KMS-11 (cell line): Measurements from ENCODE around the gene ARL5C.

Experiments
- H2AFZ ChIP-seq: fragments of 200-600 bp; sonication (generic); 2 replicates; pipeline ENCODE4 v1.6.1; 2016; ENCODE audit warnings: antibody characterized with exemption, mixed run types, low read depth
- H3K27ac ChIP-seq: fragments of 200-600 bp; sonication (generic); 2 replicates; pipeline ENCODE4 v1.6.1; 2016; ENCODE audit warnings: mild to moderate bottlenecking, mixed run types
- H3K27me3 ChIP-seq: fragments of 200-600 bp; sonication (generic); 2 replicates; pipeline ENCODE4 v1.6.1; 2017; ENCODE audit warnings: mild to moderate bottlenecking, low read depth, mixed run types, moderate library complexity; ENCODE audit not compliant: insufficient read depth
- H3K36me3 ChIP-seq: fragments of 200-600 bp; sonication (generic); 2 replicates; pipeline ENCODE4 v1.6.1; 2017; ENCODE audit warnings: mild to moderate bottlenecking, mixed run types; ENCODE audit not compliant: insufficient read depth
- H3K4me1 ChIP-seq: fragments of 200-600 bp; sonication (generic); 2 replicates; pipeline ENCODE4 v1.6.1; 2016; ENCODE audit warnings: mild to moderate bottlenecking, low read depth, mixed run types; ENCODE audit not compliant: poor library complexity, severe bottlenecking
- H3K4me2 ChIP-seq: fragments of 200-600 bp; sonication (generic); 2 replicates; pipeline ENCODE4 v1.7.0; 2016; ENCODE audit warnings: mild to moderate bottlenecking, mixed run types
- H3K4me3 ChIP-seq: fragments of 200-600 bp; sonication (generic); IDR thresholded peaks from 2 replicates; pipeline ENCODE4 v1.6.1; 2017; ENCODE audit warnings: low read depth, low read length, mixed read lengths; ENCODE audit not compliant: insufficient read depth
- H3K79me2 ChIP-seq: fragments of 200-600 bp; sonication (generic); 2 replicates; pipeline ENCODE4 v1.6.1; 2016; ENCODE audit warnings: low read depth, mixed run types; ENCODE audit not compliant: insufficient read depth
- H3K9ac ChIP-seq: fragments of 200-600 bp; sonication (generic); 2 replicates; pipeline ENCODE4 v1.6.1; 2016; ENCODE audit warnings: mild to moderate bottlenecking, mixed run types
- H4K20me1 ChIP-seq: fragments of 200-600 bp; sonication (generic); 2 replicates; pipeline ENCODE4 v1.6.1; 2016; ENCODE audit warnings: mild to moderate bottlenecking, mixed run types; ENCODE audit not compliant: insufficient read depth
- TF ChIP-seq, protein P1 (sequence below): fragments of 200-600 bp; sonication (generic); conservative IDR thresholded peaks from 2 replicates; pipeline ENCODE4 v1.6.1; 2017; ENCODE audit warnings: low read depth, mild to moderate bottlenecking, antibody characterized with exemption, low read length, moderate library complexity, mixed read lengths

Gene ARL5C

DNA sequence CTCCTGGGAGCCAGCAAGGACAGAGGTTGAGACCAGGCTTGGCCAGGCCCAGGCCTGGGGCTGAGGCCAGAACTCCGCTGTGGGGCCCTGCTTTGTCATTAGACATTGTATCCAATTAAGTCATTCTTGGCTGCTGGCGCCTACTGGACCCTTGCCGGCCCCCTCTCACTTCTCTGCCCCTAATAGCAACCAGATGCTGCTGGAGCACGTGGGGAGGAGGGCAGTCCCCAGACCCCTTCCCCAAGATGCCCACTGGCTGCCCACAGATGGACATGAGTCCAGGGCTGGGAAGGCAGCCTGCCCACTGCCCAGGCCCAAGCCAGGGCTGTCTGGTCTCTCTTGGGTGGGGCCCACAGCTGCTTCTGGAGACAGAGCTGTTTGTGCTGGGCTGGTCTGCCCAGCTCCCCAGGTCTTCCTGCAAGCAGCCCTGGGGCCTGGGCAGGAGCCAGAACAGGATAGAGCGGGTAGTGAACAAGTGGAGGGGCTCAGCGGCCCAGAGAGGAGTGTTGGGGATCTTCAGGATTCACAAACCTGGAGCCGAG, 22.3 kb downstream of the ARL5C start:
- Histone ChIP-seq H2AFZ (no peak overlapping the region), H3K27ac (no peak overlapping the region), H3K27me3 (no peaks in the 10 kb centered on the region), H3K4me2 (no peak overlapping the region), H3K9ac (no peak overlapping the region), H3K36me3 (no peaks in the 10 kb centered on the region), H4K20me1 (no peaks in the 10 kb centered on the region), H3K4me1 (no peaks in the 10 kb centered on the region), H3K4me3 (no peak overlapping the region), H3K79me2 (no peaks in the 10 kb centered on the region)
- TF ChIP-seq, protein P1, sequence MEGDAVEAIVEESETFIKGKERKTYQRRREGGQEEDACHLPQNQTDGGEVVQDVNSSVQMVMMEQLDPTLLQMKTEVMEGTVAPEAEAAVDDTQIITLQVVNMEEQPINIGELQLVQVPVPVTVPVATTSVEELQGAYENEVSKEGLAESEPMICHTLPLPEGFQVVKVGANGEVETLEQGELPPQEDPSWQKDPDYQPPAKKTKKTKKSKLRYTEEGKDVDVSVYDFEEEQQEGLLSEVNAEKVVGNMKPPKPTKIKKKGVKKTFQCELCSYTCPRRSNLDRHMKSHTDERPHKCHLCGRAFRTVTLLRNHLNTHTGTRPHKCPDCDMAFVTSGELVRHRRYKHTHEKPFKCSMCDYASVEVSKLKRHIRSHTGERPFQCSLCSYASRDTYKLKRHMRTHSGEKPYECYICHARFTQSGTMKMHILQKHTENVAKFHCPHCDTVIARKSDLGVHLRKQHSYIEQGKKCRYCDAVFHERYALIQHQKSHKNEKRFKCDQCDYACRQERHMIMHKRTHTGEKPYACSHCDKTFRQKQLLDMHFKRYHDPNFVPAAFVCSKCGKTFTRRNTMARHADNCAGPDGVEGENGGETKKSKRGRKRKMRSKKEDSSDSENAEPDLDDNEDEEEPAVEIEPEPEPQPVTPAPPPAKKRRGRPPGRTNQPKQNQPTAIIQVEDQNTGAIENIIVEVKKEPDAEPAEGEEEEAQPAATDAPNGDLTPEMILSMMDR = no peak

DNA sequence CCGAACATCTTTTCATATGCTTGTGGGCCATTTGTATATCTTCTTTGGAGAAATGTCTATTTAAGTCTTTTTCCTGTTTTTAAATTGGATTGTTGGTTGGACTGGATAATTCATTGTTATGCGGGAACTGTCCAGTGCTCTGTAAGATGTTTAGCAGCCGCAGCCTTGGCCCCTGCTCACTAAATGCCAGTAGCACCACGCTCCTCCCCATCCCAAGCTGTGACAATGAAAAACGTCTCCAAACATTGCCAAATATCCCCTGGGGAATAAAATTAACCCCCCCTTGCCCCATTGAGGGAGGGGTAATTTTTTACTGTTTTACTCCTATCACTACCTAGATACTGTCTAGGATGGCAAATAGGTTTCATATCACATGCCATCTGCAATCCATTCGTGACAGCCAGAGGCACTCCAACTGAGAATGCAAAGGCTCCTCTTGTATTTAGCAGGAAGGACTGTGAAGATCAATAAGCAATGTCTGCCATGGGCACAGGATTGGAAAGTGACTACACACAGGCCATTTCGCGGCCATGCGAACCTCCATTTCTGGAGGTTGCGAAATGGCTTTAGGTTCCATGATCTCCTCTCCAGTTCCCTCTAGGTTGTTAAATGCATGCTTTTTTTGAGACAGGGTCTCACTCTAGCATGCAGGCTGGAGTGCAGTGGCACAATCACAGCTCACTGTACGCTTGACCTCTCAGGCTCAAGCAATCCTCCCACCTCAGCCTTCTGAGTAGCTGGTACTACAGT, 23.9 kb downstream of the ARL5C start:
- Histone ChIP-seq H2AFZ (no peak overlapping the region), H3K27ac (no peak overlapping the region), H3K79me2 (no peaks in the 10 kb centered on the region), H3K4me1 (no peaks in the 10 kb centered on the region), H3K27me3 (no peaks in the 10 kb centered on the region), H3K9ac (no peak overlapping the region), H3K36me3 (no peaks in the 10 kb centered on the region), H3K4me3 (no peak overlapping the region), H4K20me1 (no peaks in the 10 kb centered on the region), H3K4me2 (no peak overlapping the region)
- TF ChIP-seq, protein P1 = no peak

DNA sequence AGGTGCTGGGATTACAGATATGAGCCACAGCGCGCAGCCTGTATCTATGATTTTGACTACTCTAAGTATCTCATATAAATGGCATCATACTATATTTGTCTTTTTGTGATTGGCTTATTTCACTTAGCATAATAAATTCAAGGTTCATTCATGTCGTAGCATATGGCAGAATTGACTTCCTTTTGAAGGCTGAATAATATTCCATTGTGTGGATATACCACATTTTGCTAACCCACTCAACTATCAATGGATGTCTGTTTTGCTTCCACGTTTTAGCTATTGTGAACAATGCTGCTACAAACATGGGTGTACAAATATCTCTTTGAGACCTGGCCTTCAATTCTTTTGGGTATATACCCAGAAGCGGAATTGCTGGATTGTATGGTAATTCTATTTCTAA, 24.7 kb downstream of the ARL5C start:
- TF ChIP-seq, protein P1 = no peak
- Histone ChIP-seq H3K36me3 (no peaks in the 10 kb centered on the region), H3K27me3 (no peaks in the 10 kb centered on the region), H3K4me1 (no peaks in the 10 kb centered on the region), H3K27ac (no peak overlapping the region), H3K79me2 (no peaks in the 10 kb centered on the region), H2AFZ (no peak overlapping the region), H4K20me1 (no peaks in the 10 kb centered on the region), H3K4me2 (no peak overlapping the region), H3K9ac (no peak overlapping the region), H3K4me3 (no peak overlapping the region)

DNA sequence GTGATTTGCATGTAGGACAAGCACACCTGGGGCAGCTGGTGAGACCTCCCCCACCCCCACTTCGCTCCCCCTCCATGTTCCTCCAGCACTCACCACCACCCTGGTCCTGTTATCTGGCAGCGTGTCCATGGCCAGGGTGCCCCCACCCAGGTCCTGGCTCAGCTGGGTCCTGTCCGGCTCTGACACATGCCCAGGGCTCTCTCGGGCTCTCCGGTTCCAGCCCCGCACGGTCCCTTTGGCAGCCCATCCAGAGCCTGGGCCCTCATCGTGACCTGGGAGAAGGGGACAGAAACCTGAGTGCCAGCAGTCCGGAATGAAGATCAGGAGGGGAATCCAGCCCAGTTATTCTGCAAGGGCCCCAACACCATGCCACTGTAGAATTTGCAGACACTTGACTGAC, 26.4 kb downstream of the ARL5C start:
- Histone ChIP-seq H2AFZ (no peak overlapping the region), H3K9ac (no peak overlapping the region), H4K20me1 (no peaks in the 10 kb centered on the region), H3K36me3 (no peaks in the 10 kb centered on the region), H3K27me3 (no peaks in the 10 kb centered on the region), H3K4me2 (no peak overlapping the region), H3K79me2 (no peaks in the 10 kb centered on the region), H3K4me3 (no peak overlapping the region), H3K27ac (no peak overlapping the region), H3K4me1 (no peaks in the 10 kb centered on the region)
- TF ChIP-seq, protein P1 = no peak
